ENCODE data around the gene PRPF40B. TPM values are rescaled to one million over a fixed set of nuclear protein-coding genes. Genes with fewer than 3 reads are reported as not detected.

The PRPF40B gene
- total RNA-seq, 1 donor from 2014 or later = 16.1 TPM

DNA sequence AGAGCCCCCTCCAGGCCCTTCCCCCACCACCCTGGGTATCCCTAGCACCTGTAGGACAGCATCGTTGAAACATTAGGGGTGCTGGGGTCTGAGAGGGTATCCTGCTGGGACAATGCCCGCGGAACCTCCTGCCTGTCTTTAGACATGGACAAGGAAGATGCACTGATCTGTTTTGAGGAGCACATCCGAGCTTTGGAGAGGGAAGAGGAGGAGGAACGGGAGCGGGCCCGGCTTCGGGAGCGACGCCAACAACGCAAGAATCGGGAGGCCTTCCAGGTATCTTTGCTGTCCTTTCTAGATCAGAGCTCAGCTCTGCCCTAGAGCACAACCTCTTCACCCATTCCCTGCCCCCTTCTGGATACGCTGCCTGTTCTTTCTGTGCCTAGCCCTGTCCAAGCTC lies 13.2 kb downstream of the PRPF40B start:
- ATAC-seq = no peak

DNA sequence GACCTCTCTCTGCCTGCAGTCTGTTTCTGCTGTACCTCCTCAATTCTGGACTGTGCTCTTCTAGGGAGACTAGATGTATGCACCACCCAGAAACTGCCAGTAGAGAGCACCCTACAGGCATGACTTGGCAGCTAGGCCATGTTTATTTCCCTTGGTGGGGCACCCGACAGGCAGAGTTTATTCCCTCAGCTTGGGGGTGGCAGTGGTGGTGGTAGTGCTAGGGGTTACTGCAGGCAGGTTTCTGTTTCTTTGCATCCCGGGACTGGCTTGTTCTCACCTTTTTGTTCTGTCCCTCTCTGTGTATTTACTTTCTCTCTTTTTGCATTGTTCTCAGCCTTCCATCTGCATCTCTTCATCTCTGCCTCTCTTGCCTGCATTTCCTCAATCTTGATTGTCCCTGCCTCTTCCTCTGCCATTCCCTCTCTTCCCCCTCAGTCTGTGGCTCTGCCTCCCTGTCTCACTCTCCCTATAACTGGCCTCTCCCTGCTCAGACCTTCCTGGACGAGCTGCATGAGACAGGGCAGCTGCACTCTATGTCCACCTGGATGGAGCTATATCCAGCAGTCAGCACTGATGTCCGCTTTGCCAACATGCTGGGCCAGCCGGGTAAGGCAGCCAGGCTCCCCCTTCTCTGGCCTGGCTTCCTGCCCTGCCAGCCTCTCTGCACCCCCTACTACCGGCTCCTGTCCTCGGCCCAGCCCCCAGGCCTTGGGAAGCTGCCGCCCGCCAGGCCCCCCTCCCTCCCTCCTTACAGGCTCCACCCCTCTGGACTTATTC lies 13.8 kb downstream of the PRPF40B start:
- ATAC-seq = peak; percentile 77

DNA sequence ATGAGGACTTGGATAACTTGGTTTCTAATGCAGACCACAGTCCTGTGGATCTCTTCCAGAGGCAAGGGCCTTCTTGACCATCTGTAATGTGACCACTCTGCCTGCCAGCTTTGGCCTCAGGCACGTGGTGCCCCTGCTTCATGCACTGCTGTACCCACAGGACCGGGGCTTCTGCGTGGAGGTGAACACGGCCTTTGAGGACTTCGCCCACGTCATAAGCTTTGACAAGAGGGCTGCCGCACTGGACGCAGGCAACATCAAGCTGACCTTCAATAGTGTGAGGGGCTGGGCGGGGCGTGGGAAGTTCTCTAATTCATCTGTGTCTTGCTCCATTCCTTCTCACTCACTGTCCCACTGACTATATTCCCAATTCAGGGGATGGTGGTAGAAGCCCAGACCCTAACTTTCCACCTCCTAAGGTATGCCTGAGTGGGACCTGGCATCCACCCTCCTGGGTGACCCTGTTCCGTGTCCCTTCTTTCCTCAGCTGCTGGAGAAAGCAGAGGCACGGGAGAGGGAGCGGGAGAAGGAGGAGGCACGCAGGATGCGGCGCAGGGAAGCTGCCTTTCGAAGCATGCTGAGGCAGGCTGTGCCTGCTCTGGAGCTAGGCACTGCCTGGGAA lies 18.5 kb downstream of the PRPF40B start:
- ATAC-seq = no peak

DNA sequence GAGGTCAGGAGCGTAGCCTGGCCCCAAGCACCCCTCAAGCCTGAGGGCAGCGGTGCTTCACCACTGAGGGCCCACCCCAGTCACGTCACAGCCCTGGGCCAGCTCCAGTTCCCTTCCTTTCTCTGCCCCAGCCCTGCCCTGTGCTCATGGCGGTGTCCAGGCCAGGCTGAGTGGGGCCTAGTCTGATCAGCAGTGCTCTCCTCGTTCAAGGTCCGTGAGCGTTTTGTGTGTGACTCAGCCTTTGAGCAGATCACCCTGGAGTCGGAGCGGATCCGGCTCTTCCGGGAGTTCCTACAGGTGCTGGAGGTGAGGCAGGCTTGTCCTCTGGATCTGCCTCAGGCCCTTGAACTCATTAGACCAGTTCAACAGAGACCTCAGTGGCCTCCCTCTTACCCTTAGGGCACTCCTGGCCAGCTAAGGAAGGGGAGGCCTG lies 19.0 kb downstream of the PRPF40B start:
- ATAC-seq = peak; percentile 85

DNA sequence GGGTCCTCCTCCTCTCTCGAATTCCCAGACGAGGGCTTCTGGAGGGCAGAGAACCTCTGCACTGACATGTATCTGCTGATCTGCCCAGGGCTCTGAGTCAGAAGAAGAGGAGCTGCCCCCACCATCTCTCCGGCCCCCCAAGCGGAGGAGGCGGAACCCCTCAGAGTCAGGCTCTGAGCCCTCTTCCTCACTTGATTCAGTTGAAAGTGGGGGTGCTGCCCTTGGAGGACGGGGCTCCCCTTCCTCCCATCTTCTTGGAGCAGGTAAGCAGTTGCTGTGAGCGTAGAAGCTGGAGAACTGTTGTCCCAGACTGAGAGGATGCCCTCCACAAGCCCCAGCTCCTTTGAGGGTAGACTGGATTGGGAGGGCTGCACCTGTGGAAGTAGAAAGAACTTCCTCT lies 19.8 kb downstream of the PRPF40B start:
- no peak for ATAC-seq

DNA sequence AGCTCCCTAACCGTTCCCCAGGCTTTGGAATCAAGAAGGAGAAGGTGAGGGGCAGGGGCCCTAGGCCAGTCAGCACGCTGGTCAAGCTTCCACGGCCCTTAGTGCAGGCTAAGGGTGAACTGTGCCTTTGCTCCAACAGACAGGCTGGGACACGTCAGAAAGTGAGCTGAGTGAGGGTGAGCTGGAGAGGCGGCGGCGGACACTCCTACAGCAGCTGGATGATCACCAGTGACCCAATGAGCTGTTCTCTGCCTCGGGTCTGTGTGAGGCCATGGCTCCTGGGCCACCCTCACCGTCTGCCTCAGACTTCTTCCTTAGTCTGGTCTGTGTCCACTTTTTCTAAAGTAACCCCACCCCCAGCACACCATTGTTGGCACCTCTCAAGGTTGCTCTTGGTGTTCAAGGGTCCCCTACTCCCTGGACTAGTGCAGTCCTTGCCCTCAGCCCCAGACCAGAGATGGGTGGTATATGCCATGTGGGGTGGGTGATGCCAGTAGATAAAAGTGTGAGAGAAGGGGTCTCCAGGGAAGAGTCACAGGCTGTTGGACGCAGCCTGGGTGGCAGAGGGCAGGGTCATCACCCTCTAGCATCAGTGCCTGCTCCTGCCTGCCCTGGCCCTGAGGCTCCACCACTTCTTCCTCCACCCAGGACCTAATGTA lies 20.7 kb downstream of the PRPF40B start:
- peak; percentile 70 for ATAC-seq

DNA sequence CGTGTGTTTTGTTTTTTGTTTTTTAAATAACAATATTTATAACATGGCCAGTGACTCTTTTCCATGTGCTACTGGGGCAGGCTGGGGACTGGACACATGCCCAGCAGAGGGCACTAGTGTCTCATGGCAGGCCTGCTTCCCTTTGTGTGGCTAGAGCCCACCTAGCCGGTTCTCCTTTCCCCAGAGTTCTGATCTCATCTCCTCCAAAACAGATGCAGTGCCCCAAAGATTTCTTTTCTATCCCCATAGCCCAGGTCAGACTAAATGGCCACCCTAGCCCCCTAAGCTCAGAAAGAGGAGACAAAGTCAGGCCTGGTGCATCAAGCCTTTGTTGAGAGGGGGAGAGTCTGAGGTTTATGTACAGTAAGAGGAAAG lies 21.2 kb downstream of the PRPF40B start:
- peak; percentile 54 for ATAC-seq

DNA sequence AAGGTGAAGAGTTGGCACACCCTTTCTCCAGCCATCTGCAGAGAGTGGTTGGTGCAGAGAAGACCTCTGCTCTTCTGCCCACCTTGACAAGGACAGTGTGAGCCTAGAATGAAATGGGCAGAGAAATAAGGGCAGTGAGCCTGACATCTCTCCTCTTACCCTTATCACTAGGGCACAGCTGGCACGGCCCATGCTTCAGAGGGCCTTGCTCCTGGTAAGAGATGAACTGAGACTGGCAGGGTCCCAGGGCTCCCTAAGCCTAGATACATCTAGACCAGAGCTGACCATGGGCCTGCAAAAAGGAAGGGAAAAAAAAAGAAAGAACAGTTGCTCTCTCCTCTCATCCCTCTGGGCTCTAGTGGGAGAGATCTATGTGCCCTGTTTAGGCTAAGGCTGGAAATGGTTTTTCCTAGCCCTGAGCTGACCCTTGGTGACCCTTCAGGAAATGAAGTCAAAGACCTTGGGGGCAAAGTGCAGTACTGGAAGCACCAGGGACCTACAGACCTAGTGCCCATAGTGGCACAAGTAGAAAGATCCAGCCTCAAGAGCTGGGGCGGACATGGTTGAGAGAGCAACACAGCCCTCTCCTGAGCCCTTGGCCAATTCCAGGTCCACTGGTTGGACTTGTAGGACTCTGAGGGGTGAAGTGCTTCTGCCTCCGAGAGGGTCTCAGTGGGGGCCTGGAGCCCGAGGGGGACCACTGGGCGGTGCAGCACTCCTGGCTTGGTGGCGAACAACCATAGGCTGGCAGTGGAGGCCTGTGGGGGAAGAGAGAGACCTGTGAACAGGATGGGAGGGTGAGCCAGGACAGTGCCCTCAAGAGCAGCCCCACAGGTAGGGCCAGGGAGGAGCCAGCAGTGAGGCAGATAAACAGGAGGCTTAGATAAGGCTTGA lies 22.0 kb downstream of the PRPF40B start:
- no peak for ATAC-seq

DNA sequence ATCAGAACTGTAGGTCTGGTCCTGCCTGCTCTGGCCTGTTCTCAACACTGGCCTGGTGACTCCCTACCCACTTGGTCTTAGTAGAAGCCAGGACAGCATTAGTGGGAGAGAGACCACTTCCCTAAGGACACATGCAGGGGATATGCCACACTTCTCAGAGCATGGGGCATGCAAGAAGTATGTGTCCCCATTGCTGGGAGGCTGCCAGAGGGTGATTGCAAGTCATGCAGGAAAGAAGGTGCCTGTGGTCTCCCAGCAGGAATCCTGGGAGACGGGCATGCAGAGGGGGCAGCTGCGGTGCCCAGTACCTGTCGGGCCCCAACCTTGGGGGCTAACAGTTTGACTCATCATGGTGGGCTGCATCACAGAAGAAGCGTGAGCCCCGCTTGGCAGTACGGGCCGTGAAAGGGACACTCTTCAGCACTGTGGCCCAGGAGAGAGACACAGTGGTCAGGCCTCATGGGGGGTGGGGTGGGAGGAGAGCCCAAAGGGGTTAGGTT lies 23.0 kb downstream of the PRPF40B start:
- no peak for ATAC-seq

DNA sequence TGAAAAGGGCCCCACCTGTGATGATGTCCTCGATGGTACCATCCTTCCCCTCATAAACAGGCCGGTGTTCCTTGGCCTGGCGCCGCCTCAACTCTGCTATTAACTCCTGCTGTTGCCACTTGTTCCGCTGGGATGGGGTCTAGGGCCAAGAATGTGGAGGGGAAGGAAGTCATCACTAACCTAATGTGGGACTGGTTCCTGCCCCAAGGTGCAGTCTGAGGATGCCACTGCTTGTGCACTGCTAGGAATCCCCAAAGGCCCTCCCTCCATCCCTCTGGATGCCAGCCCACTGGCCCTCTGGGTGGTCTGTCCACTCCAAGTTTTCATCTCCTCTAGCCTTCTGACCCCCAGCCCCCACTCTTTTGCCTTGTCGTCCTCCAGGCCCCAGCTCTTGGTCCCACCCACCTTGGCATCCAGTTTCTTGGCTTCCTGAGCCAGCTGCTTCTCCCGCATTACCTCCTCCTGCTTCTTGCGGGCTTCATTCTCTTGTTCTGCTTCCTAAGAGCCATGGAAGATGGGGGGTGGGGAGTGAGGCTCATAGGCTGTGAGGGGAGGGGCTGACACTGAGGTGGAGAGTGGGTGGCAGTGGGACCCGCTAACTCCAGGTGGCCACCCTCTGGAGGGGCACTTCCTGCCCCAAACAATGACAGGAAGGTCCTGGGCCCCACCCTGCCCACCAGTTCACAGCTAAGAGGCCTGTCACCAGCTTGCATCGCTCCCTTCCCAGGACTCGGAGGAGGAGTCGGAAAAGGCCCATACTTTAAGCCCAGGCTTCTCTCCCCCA lies 23.7 kb downstream of the PRPF40B start:
- ATAC-seq = no peak

DNA sequence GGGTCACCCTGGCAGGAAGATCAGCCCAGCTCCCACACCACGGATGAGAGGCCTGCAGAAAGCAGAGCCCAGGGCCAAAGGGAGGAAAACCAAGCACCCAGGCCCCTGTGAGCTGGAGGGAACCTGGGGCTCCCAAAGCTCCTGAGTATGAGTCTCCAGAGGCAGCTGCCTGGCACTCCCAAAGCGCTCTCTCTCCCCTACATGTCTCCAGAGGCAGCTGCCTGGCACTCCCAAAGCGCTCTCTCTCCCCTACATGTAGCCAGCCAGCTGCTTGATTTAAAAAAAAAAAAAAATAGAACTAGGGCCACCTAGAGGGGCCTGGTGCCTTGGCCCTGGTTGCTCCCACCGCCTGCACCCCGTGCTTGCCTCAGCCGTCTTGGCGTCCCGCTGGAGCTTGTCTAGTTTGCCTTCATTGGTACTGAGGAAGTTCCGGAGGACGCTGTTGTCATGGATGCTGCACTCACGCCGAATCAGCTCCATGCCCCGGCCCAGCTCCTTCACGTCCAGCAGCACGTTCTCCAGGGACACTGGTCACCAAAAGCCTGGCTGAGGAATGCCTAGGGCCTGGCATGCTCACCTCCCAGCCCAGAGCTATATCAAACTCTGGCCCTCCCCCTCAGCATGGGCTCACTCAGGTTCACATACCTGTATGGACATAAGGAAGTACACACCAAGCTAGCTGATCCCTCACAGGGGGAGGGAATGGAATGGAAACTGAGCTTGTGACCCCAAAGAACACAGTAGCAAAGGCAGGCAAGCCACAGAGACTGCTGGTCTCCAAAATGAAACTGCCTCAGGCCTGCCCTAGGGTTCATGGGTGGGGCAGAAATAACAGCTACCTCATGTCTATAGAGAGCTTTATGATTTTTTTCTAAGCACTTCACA lies 24.7 kb downstream of the PRPF40B start:
- no peak for ATAC-seq

DNA sequence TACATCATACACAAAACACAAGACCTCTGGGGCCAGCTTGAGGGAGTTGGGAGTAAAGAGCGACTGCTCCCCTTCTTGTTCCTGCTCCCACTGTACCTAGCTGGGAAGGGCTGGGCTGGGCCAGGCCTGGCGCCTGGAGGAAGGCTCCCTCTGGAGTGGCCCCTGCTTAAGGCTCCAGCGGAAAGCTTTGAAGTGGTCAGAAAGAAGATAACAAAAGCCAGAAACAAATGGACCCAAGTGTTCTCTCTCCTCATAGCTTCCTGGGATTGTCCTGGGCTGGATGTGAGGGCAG lies 25.3 kb downstream of the PRPF40B start:
- ATAC-seq = no peak

DNA sequence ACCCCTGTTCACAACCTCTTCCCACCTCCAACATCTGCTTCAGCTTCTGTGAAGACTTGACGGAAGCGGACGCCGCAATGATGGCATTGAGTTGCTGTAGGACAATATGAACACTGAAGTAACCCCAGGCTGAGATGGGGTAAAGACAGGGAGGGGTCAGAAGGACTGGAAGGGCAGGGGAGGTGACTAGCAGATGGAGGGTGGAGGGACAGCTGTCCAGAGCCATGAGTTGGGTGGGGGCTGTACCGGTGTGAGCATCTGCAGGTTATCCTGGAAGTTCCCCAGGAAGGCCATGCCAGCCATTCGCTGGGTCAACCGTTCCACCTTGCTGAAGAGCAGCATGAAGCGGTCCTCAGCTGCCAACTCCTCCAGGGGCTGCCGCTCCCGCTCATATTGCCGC lies 26.1 kb downstream of the PRPF40B start:
- ATAC-seq = no peak

DNA sequence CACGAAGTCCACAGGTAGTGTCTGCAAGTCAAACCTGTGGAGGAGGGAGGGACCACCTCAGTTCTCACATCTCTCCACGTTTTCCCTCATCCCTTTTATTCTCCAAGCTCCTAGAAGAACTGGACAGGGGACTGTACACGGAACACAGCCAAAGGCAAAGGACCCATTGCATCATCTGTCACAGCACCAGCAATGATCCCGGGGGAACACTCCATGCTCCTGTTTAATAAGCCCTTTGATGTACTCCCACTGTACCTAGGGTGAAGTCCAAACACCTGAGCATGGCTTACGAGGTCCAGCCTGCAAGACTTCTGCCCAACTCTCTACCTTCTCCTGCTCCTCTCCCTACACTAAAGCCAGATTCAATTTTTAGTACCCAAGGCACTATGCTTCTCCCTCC lies 26.5 kb downstream of the PRPF40B start:
- no peak for ATAC-seq

DNA sequence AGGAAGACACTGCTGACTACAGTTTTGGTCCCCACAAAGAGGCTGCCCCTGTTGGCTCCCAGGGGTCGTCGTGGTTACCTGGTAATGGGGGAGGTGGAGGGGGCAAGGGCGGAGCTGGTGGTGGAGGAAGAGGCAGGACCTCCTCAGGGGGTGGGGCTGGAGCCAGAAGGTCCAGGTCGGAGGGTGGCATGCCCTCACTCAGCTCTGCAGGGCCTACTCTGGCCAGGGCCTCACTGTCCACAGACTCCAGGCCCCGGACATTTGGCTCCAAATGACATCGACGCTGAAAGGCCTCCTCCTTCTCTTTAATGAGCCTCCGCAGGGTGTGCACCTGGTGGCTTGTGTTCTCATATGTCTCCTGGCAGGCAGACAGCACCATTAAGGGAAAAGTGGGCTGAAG lies 28.5 kb downstream of the PRPF40B start:
- ATAC-seq = no peak

DNA sequence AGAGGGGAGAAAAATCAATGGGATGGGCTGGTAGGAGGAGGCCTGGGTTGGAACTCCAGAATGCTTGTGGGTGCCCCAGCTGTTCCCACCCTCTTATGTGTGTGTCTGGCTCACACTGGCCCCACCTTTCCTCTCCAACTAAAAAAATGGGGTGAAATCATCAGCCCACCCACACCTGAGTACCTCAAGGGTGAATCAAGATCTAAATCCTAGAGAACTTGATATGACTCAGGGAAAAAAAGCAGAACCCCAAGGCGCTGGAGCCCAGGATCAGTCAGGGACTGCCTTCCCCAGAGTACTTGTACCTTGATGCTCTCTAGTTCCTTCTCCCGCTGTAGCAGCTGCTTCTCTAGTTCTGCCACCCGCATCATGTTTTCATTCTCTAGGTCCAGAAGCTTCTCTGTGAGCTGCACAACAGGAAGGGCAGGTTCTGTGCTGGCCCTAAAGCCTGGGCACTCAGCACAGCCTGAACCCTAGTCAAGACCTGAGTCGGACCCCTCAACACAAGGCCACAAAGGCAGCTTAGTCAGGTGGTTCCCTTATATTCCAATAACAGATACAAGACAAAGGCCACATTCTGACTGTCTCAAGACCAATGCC lies 29.7 kb downstream of the PRPF40B start:
- ATAC-seq = no peak

DNA sequence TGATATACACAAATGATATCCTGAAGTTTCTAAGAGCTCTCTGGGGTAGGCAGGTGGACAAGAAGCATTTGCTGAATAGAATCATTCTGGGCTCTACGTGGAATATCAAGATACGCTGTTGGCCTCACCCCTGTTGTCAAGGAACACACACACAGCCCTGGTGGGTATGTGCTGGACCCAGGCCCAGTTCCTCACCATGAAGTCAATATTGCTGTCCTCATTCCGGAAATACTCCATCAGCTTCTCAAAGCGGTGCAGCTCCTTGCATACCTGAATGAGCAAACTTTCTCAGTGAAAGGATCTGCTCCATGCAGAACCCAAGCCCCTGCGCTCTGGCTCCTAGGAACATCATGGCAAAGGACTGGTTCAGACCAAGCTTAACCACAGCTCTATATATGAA lies 31.4 kb downstream of the PRPF40B start:
- ATAC-seq = no peak

DNA sequence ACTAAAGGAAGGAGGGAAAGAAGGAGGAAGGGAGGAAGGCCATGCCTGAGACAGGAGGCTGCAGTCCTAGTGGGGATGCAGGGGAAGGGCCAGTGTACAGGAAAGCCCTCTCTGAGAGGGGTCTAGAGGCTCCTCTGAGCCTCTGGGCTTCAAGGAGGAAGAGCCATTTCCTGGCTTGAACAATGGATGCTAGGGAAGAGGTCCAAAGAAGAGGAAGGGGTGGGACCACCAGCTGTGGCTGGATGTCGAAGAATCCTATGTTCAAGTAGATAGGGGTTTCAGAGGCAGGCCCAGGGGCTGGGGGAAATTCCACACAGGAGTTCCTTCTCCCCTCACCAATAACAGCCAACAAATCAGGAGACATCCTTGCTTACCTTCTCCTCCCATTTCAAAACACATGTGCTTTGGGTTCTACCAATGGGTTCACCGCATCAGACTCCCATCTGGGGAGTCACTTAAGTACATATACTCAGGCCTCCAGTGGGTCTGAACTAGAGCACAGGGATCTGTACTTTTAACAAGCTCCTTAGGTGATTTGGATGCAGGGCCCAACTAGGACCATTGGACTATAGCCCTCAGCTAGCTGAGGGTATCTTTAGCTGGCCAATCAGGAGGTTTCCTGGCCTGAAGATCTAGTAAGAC lies 32.4 kb downstream of the PRPF40B start:
- ATAC-seq = no peak

DNA sequence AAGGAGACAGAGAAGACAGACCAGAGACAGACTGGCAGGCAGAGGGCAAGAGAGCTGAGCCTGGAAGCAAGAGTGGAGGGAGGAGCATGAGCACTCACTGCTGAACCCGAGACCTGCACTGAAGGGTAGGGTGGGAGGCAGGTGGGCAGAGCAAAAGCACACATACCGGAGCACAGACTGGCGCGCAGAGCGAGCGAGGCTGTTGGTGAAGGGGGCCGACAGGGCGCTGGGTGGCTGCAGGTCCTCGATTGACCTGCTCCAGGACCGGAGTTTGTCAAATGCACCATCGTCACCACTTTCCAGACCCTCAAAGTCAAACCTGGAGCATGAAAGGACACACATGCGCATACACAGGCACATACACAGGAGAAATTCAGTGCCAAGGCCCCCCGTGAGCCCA lies 34.9 kb downstream of the PRPF40B start:
- ATAC-seq = no peak

DNA sequence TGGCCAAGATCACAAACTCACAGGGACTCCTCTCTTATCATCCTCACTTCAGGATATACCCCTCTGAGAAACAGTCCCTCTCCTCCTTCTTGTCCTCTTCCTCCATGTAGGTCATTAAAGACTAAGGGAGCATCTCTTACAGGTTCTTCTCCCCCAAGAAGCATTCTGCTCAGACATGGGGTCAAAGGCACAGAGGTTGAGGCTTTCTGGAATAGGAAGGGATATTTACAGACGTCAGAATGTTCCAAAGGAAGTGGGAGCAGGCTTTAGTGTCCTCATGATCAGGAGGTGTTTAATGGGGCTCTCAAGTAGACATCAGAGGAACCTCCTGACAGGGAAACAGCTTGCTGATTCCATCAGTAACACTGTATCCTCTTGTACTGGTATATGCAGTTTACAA lies 36.4 kb downstream of the PRPF40B start:
- ATAC-seq = no peak
